GM19193 (cell line): Measurements from ENCODE around the gene CACNA2D3.

Experiments used
- POLR2A ChIP-seq: IDR thresholded peaks from 4 replicates; pipeline ENCODE4 v1.6.1; 2011; ENCODE audit not compliant: insufficient read depth, insufficient read length; ENCODE audit errors: extremely low read depth

The CACNA2D3 gene

GRCh38 chr3:54530091-54530490 is 407.7 kb downstream of the CACNA2D3 start:
- no peak for TF ChIP-seq POLR2A

- no peak for TF ChIP-seq POLR2A
Measured at GRCh38 chr3:54530944-54531343, 408.6 kb downstream of the CACNA2D3 start.

- no peak for TF ChIP-seq POLR2A
Measured at GRCh38 chr3:54531741-54532140, 409.4 kb downstream of the CACNA2D3 start.

- no peak for TF ChIP-seq POLR2A
Measured at GRCh38 chr3:54533856-54534255, 411.5 kb downstream of the CACNA2D3 start.

- no peak for TF ChIP-seq POLR2A
Measured at GRCh38 chr3:54535619-54536018, 413.3 kb downstream of the CACNA2D3 start.

- TF ChIP-seq POLR2A = no peak
Measured at GRCh38 chr3:54536450-54536849, 414.1 kb downstream of the CACNA2D3 start.

GRCh38 chr3:54537506-54537905 is 415.2 kb downstream of the CACNA2D3 start:
- TF ChIP-seq POLR2A = no peak

- no peak for TF ChIP-seq POLR2A
Measured at GRCh38 chr3:54538346-54538745, 416.0 kb downstream of the CACNA2D3 start.

GRCh38 chr3:54541369-54541768 is 419.0 kb downstream of the CACNA2D3 start:
- no peak for TF ChIP-seq POLR2A

GRCh38 chr3:54543446-54543845 is 421.1 kb downstream of the CACNA2D3 start:
- TF ChIP-seq POLR2A = no peak

- no peak for TF ChIP-seq POLR2A
Measured at GRCh38 chr3:54547051-54547450, 424.7 kb downstream of the CACNA2D3 start.

GRCh38 chr3:54547846-54548245 is 425.5 kb downstream of the CACNA2D3 start:
- TF ChIP-seq POLR2A = no peak

GRCh38 chr3:54549607-54550220 is 427.4 kb downstream of the CACNA2D3 start:
- no peak for TF ChIP-seq POLR2A

GRCh38 chr3:54550221-54550977 is 428.0 kb downstream of the CACNA2D3 start:
- TF ChIP-seq POLR2A = no peak

GRCh38 chr3:54556630-54557029 is 434.3 kb downstream of the CACNA2D3 start:
- no peak for TF ChIP-seq POLR2A
